Stimulated activated CD8-positive, alpha-beta memory T cell treated with anti-CD3 and anti-CD28 coated beads, Interleukin-7, amount 100 ng/mL, for 1 hour (primary cell): Measurements from ENCODE around the gene TMEM131.

Source experiments
- DNase-seq, 2 donors: peaks; one replicate each; pipeline ENCODE4 v3.0.0-alpha.2; 2020; ENCODE audit warnings: low read depth in 2 of 2

The TMEM131 gene

GRCh38 chr2:97806738-97807618 is 188.8 kb downstream of the TMEM131 start:
- DNase-seq, result peak; percentile 44 to 59

GRCh38 chr2:97805776-97806175 is 190.0 kb downstream of the TMEM131 start:
- no peak for DNase-seq

- no peak for DNase-seq
Measured at GRCh38 chr2:97801028-97801427, 194.7 kb downstream of the TMEM131 start.

GRCh38 chr2:97798416-97798815 is 197.3 kb downstream of the TMEM131 start:
- no peak for DNase-seq

GRCh38 chr2:97797355-97797754 is 198.4 kb downstream of the TMEM131 start:
- DNase-seq, result no peak

GRCh38 chr2:97796465-97797126 is 199.2 kb downstream of the TMEM131 start:
- DNase-seq, result no peak

- no peak for DNase-seq
Measured at GRCh38 chr2:97792416-97792815, 203.3 kb downstream of the TMEM131 start.

- no peak for DNase-seq
Measured at GRCh38 chr2:97788986-97789644, 206.6 kb downstream of the TMEM131 start.

GRCh38 chr2:97785818-97786217 is 209.9 kb downstream of the TMEM131 start:
- DNase-seq, result no peak

- no peak for DNase-seq
Measured at GRCh38 chr2:97784953-97785352, 210.8 kb downstream of the TMEM131 start.

- no peak for DNase-seq
Measured at GRCh38 chr2:97781981-97782380, 213.8 kb downstream of the TMEM131 start.

- DNase-seq, result no peak
Measured at GRCh38 chr2:97779141-97779540, 216.6 kb downstream of the TMEM131 start.

- DNase-seq, result no peak
Measured at GRCh38 chr2:97775074-97775473, 220.7 kb downstream of the TMEM131 start.

GRCh38 chr2:97774425-97774824 is 221.3 kb downstream of the TMEM131 start:
- no peak for DNase-seq

- DNase-seq, result no peak
Measured at GRCh38 chr2:97770445-97770844, 225.3 kb downstream of the TMEM131 start.

- DNase-seq, result no peak
Measured at GRCh38 chr2:97769711-97770110, 226.0 kb downstream of the TMEM131 start.

GRCh38 chr2:97769308-97769707 is 226.4 kb downstream of the TMEM131 start:
- no peak for DNase-seq

- no peak for DNase-seq
Measured at GRCh38 chr2:97766567-97766966, 229.2 kb downstream of the TMEM131 start.

- DNase-seq, result no peak
Measured at GRCh38 chr2:97765933-97766332, 229.8 kb downstream of the TMEM131 start.

GRCh38 chr2:97764559-97765263 is 231.0 kb downstream of the TMEM131 start:
- DNase-seq, result no peak

- no peak for DNase-seq
Measured at GRCh38 chr2:97763176-97763845, 232.4 kb downstream of the TMEM131 start.
